Activated naive CD4-positive, alpha-beta T cell (primary cell): Measurements from ENCODE around the gene ZNF106.

Source experiments
- DNase-seq, 4 experiments: peaks; one replicate each; lab custom pipeline; 2025; lab: John Stamatoyannopoulos, UW

The ZNF106 gene

DNA sequence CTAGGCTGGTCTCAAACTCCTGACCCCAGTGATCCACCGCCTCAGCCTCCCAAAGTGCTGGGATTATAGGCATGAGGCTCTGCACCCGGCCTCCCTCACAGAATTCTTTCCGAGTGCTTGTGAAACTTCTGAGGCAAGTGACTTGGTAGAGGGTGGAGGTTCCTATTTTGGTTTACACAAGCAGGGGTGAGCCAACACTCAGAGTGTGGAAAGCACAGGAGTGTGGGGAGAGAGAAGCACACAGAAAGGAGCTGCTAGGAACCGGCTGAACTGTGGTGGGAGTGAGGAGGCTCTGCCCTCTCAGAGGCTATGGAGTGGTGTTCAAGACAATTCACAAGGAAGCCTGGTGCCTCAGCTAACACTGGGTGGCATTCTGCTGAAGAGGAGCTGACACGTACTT is 123.9 kb downstream of the ZNF106 start:
- no peak for DNase-seq

DNA sequence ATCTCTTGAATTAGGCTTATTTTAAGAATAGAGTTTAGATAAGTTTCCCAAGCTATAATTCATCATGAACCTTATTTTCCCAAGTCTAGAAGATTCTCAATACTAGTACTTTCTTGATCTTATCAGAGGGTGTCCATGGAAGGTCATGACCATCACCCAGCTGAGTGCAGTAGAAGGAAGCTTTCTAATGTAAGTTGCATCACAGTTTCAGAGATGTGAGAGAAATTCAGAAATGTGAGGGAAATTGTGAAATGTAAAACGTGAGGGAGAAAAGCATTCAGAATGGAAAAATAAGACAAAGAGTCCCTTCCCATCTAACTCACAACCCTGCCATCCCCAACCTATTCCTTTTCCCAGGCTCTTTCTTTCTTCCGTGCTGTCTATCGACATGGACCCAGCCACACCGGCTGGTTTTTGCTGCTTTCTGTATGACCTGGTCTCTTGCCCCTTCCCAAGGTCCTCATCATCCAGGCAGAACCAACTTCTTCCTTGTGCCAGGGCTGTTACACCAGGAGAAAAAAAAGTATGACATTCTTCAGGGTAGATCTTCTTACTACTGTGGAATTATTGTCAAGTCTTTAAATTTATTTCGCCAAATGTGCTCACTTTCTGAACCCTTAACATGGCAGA is 124.9 kb downstream of the ZNF106 start:
- no peak for DNase-seq

DNA sequence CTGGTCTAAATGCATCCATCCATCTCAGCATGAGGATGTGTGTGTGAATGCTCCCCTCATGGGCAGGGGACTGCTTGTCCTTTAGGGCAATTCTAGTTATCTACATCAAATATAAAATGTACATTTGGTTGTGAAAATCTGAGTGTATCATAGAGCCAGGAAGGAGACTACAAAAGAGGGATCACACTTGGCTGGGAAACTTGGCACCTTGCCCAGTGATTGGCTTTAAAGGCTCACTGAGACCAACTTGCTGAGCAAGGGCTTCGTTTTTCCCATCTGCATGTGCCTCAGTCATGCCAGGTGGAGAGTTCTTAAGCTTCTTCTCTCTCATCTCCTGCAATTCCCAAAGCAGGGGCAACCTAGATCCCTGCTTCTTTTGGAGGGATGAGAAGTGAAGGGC is 126.4 kb downstream of the ZNF106 start:
- DNase-seq, result no peak

DNA sequence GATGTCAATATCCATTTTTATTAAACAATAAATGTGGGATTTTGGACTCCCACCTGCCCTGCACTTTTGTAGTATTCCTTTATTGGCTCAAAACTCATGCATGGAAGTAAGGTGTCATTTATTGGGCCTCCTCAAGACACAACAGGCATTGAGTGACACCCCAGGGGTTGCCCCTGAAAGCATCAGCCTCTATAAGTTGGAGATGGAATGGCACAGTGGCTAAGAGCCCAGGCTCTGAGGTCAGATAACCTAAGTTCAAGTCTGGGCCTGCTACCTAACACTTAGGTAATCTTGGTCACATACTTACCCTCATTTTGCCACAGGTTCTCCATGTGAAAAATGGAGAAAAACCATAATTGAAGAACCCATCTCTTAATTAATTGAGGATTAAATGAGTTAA is 127.0 kb downstream of the ZNF106 start:
- DNase-seq, result no peak

DNA sequence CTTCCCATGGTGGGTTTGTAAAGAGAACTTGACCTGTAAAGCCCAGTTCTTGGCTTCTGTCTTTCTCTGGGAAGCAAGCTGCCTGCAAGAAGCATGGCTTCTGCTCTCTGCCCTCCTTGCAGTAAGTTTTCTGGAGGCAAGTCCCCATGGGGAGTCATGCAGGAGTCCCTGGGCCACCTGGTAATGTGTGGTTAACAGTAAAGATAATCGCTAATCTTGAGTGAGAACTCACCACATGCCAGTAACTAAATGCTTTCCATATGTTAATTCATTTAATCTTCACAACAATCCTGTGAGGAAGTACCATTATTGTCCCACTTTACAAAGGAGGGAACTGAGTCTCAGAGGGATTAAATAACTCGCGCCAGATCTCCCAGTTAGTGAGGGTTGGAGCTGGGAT is 127.5 kb downstream of the ZNF106 start:
- no peak for DNase-seq
